ENCODE measurements around the gene FBXO9. TPM values are rescaled to one million over a fixed set of nuclear protein-coding genes. Genes with fewer than 3 reads are reported as not detected.

The FBXO9 gene
- total RNA-seq, 1 experiment from 2014 or later, result 68.4 TPM

- no peaks in the 10 kb centered on the region for H3K27me3 Mint-ChIP-seq (ENCODE audit: low read depth)
- Histone ChIP-seq H3K9ac (ENCODE audit: extremely low read depth, insufficient read length, low read length) (no peak overlapping the region), H4K91ac (ENCODE audit: insufficient read length, low read depth, low read length) (no peak overlapping the region), H3K56ac (ENCODE audit: insufficient read length, low read depth, low read length) (no peak overlapping the region), H3K4me1 (ENCODE audit: insufficient read depth, low read length) (no peaks in the 10 kb centered on the region), H2BK20ac (ENCODE audit: low read depth, low read length, poor library complexity, severe bottlenecking) (no peak overlapping the region), H3K23ac (ENCODE audit: insufficient read length, low read depth, low read length) (no peak overlapping the region), H2BK120ac (ENCODE audit: low read depth, low read length, poor library complexity, severe bottlenecking) (no peak overlapping the region), H3K4ac (ENCODE audit: low read depth, low read length) (no peak overlapping the region), H2BK5ac (ENCODE audit: insufficient read length, low read length) (no peak overlapping the region), H2AK5ac (ENCODE audit: insufficient read length, low read length) (no peak overlapping the region), H3K14ac (ENCODE audit: insufficient read depth, low read length) (no peak overlapping the region), H3K23me2 (ENCODE audit: insufficient read length, low read depth, low read length, poor library complexity, severe bottlenecking) (no peaks in the 10 kb centered on the region), H2AFZ (ENCODE audit: low read length) (no peak overlapping the region), H3K18ac (ENCODE audit: insufficient read length, low read depth, low read length) (no peak overlapping the region), H3K79me1 (ENCODE audit: insufficient read depth, low read depth, low read length, poor library complexity, severe bottlenecking) (no peaks in the 10 kb centered on the region), H3K9me3 (ENCODE audit: control insufficient read depth, low read depth, low read length) (no peaks in the 10 kb centered on the region), H2BK15ac (ENCODE audit: low read depth, low read length) (no peak overlapping the region), H4K5ac (ENCODE audit: insufficient read length, low read depth, low read length) (no peak overlapping the region), H3K27ac (ENCODE audit: insufficient read length, low read depth, low read length) (no peak overlapping the region), H3T11ph (ENCODE audit: low read length) (no peak overlapping the region), H3K27me3 (ENCODE audit: insufficient read depth, low read length) (no peaks in the 10 kb centered on the region), H4K20me1 (ENCODE audit: control insufficient read depth, insufficient read depth, insufficient read length) (no peaks in the 10 kb centered on the region), H2BK12ac (ENCODE audit: insufficient read length, low read depth, low read length) (no peak overlapping the region), H3K4me2 (ENCODE audit: insufficient read depth, insufficient read length, low read length) (no peak overlapping the region), H4K8ac (replicated peaks; ENCODE audit: insufficient read length, low read depth, low read length) (no peak overlapping the region), H3K79me2 (ENCODE audit: insufficient read depth, low read length) (no peaks in the 10 kb centered on the region)
- DNase-seq, result no peak
- H3K9me3 Mint-ChIP-seq, result no peaks in the 10 kb centered on the region
- 0 out of 7 replicates have a peak overlapping the region, but pooled peaks of 1 of the 3 experiments have one; percentile 28 for H3K27ac Mint-ChIP-seq
- no CpG with 5 or more reads among the region's 4 CpGs for WGBS (ENCODE audit: extremely low coverage, insufficient read length, low lambda C conversion rate)
- H3K4me3 Mint-ChIP-seq, result no peak overlapping the region
- H3K36me3 Mint-ChIP-seq (ENCODE audit: insufficient read depth in 1 of 3, low read depth in 3 of 3), result no peaks in the 10 kb centered on the region
- H3K4me1 Mint-ChIP-seq, result peaks cover 3 to 6% of the 10 kb centered on the region in 2 experiments
- no peak for TF ChIP-seq CTCF (conservative IDR thresholded peaks at IDR 0.05)
Measured at GRCh38 chr6:53139841-53140413, 74.7 kb downstream of the FBXO9 start.
